Adrenal gland (tissue), 12 donors: ENCODE results near the gene DHRS1. TPM values are rescaled to one million over a fixed set of nuclear protein-coding genes. Genes with fewer than 3 reads are reported as not detected.

ENCODE experiments used
- DNase-seq, 7 donors: peaks; one replicate each; pipeline ENCODE4 v3.0.0-alpha.2; 2019 to 2020
- H3K27ac ChIP-seq, 5 donors: fragments of 200-600 bp; sonication (generic) in 4 of 5; 1 replicate in 3 of 5; 2 replicates in 2 of 5; pipeline versions ENCODE4 v1.5.1 to v1.8.0; 2016 to 2020; ENCODE audit warnings: mild to moderate bottlenecking in 1 of 5
- H3K27me3 ChIP-seq: fragments of 200-600 bp; 2 replicates; pipeline ENCODE4 v1.8.0; 2021
- H3K36me3 ChIP-seq, 2 donors: fragments of 200-600 bp; replicated peaks in 1 of 2; 1 replicate in 1 of 2; 2 replicates in 1 of 2; pipeline versions ENCODE4 v1.5.1 to v1.8.0; 2018 to 2022
- H3K4me1 ChIP-seq, 2 donors: fragments of 200-600 bp; replicated peaks in 1 of 2; 1 replicate in 1 of 2; 2 replicates in 1 of 2; pipeline versions ENCODE4 v1.5.1 to v1.8.0; 2018 to 2021
- H3K4me3 ChIP-seq, 4 donors: fragments of 200-600 bp; sonication (generic) in 3 of 4; one replicate each; pipeline ENCODE4 v1.5.1; 2016 to 2018
- H3K9me3 ChIP-seq, 3 donors: fragments of 200-600 bp; sonication (generic) in 1 of 3; replicated peaks in 1 of 3; 1 replicate in 2 of 3; 2 replicates in 1 of 3; pipeline versions ENCODE4 v1.5.1 to v1.8.0; 2016 to 2021
- CTCF ChIP-seq, 6 experiments: fragments of 450-650 bp in 4 of 6; fragments of 200-600 bp in 2 of 6; sonication (generic) in 1 of 6; IDR thresholded peaks; 1 replicate in 5 of 6; 2 replicates in 1 of 6; pipeline versions ENCODE4 v1.5.1 to v1.8.0; 2016 to 2021; ENCODE audit warnings: antibody characterized with exemption in 6 of 6, mild to moderate bottlenecking in 2 of 6, moderate library complexity in 1 of 6
- POLR2A ChIP-seq, 2 donors: fragments of 450-650 bp; IDR thresholded peaks; one replicate each; pipeline ENCODE4 v1.6.1; 2017; ENCODE audit warnings: antibody characterized with exemption in 2 of 2, mild to moderate bottlenecking in 2 of 2, moderate library complexity in 1 of 2
- WGBS, 4 donors: extraction: QIAGEN DNeasy Blood & Tissue Kit in 2 of 4; methylation state at CpG; one replicate each; pipeline versions ENCODE4 v1.1.5 to v1.1.7; 2013 to 2017; 5-methylcytosine and 5-hydroxymethylcytosine counted together
- intact Hi-C, 2 donors: fragments of 100-400 bp; cut with DNase I; formaldehyde crosslinking; loops; one replicate each; pipeline versions ENCODE4 v1.14.1 to v1.15.0; 2022 to 2023
- polyA plus RNA-seq, 3 donors: library from polyadenylated mRNA; stranded (reverse); fragments of 200-250 nt in 2 of 3; fragments of 350-450 nt in 1 of 3; fragmentation: Illumina TruSeq in 1 of 3; extraction: RNeasy Lipid Tissue Mini Kit (QIAGEN cat#74804) in 1 of 3; gene quantifications; one replicate each; pipeline ENCODE4 v1.2.3, GENCODE V29; 2013 to 2014
- total RNA-seq, 9 donors: library from RNA; depleted of rRNA in 4 of 9; stranded (reverse); fragments of >200 nt in 4 of 9; fragments of 120-200 nt in 1 of 9; fragmentation: NEBNext Ultra II Directional in 1 of 9; extraction: Animal tissue kit (Norgen Biotek cat#: 25700) in 1 of 9; gene quantifications; one replicate each; pipeline versions ENCODE4 v1.1.0 to v1.2.4, GENCODE V29; 2013 to 2023
- donor health status: healthy with polysubstance abuse.
- donor health status: Bipolar disorder and iron deficiency.
- donor health status: DM: yes; HTN: yes; CAD: no.
- donor health status: DM: no; HTN: no; CAD: no.
- donor health status: DM: no; HTN: no; CAD: no.
- donor health status: DM: yes; HTN: yes; CAD: no.

DHRS1 gene
- total and polyA plus RNA-seq, 12 donors: 11.4 to 68.1 (median 36.8) TPM

- no peaks in the 10 kb centered on the region for H3K27me3 ChIP-seq
- no peak overlapping the region for H3K27ac ChIP-seq
- DNase-seq: no peak
- no peak overlapping the region for H3K4me3 ChIP-seq
- 74 to 82% (median 80%) methylated on average over 9 to 11 of the region's 11 CpGs for WGBS, 4 donors
- no peaks in the 10 kb centered on the region for H3K9me3 ChIP-seq
- intact Hi-C loops: no loop called here
- peaks cover 0 to 2% of the 10 kb centered on the region in 2 donors for H3K36me3 ChIP-seq
- peaks cover 0 to 3% of the 10 kb centered on the region in 2 donors for H3K4me1 ChIP-seq
- TF ChIP-seq CTCF (IDR thresholded peaks at IDR 0.05) (no peak), POLR2A (IDR thresholded peaks at IDR 0.05) (no peak)
These were observed 15.0 kb downstream of the DHRS1 start for GRCh38 chr14:24284501-24285035.

- 90 to 99% (median 93%) methylated on average over 5 of the region's 5 CpGs for WGBS, 4 donors
- intact Hi-C loops: no loop called here
These were observed 15.7 kb downstream of the DHRS1 start for GRCh38 chr14:24283796-24284460.

GRCh38 chr14:24282736-24283135 is 16.8 kb downstream of the DHRS1 start:
- no peaks in the 10 kb centered on the region for H3K36me3 ChIP-seq
- intact Hi-C loops: no loop called here
- TF ChIP-seq POLR2A (IDR thresholded peaks at IDR 0.05): no peak
- no peak for TF ChIP-seq CTCF (IDR thresholded peaks at IDR 0.05)
- no peak for DNase-seq
- no peaks in the 10 kb centered on the region for H3K27me3 ChIP-seq
- H3K4me1 ChIP-seq: peaks cover 0 to 5% of the 10 kb centered on the region in 2 donors
- H3K27ac ChIP-seq: no peak overlapping the region
- 79 to 90% (median 86%) methylated on average over 3 of the region's 3 CpGs for WGBS, 4 donors
- H3K4me3 ChIP-seq: no peak overlapping the region
- no peaks in the 10 kb centered on the region for H3K9me3 ChIP-seq

More at GRCh38 chr14:24283796-24284460, 15.7 kb downstream of the DHRS1 start:
- Histone ChIP-seq H3K36me3 (no peaks in the 10 kb centered on the region), H3K27ac (no peak overlapping the region), H3K27me3 (no peaks in the 10 kb centered on the region), H3K4me3 (no peak overlapping the region), H3K4me1 (peaks cover 0 to 5% of the 10 kb centered on the region in 2 donors), H3K9me3 (no peaks in the 10 kb centered on the region)
- DNase-seq: no peak
- TF ChIP-seq POLR2A (IDR thresholded peaks at IDR 0.05) (no peak), CTCF (IDR thresholded peaks at IDR 0.05) (no peak)

GRCh38 chr14:24281636-24282035 is 17.9 kb downstream of the DHRS1 start:
- H3K4me1 ChIP-seq: peaks cover 0 to 5% of the 10 kb centered on the region in 2 donors
- H3K27ac ChIP-seq: peak overlapping the region in 2 of 5 donors; percentile 26 to 32
- TF ChIP-seq CTCF (IDR thresholded peaks at IDR 0.05): no peak
- TF ChIP-seq POLR2A (IDR thresholded peaks at IDR 0.05): no peak

More at GRCh38 chr14:24281636-24282035, 17.9 kb downstream of the DHRS1 start:
- H3K9me3 ChIP-seq: no peaks in the 10 kb centered on the region
- WGBS, 4 donors: 82 to 92% (median 86%) methylated on average over 6 to 7 of the region's 7 CpGs
- H3K27me3 ChIP-seq: no peaks in the 10 kb centered on the region
- no peak overlapping the region for H3K4me3 ChIP-seq
- intact Hi-C loops: no loop called here
- DNase-seq: no peak
- no peaks in the 10 kb centered on the region for H3K36me3 ChIP-seq
